UCSD-AML1 (cell line): ENCODE data around the gene RGS8.

ENCODE experiments used
- DNase-seq: peaks from one replicate; lab custom pipeline; 2025; ENCODE audit not compliant: unreplicated experiment; lab: John Stamatoyannopoulos, UW

RGS8 gene

GRCh38 chr1:182641561-182641960 lies 42.8 kb downstream of the RGS8 start:
- DNase-seq: no peak

DNA sequence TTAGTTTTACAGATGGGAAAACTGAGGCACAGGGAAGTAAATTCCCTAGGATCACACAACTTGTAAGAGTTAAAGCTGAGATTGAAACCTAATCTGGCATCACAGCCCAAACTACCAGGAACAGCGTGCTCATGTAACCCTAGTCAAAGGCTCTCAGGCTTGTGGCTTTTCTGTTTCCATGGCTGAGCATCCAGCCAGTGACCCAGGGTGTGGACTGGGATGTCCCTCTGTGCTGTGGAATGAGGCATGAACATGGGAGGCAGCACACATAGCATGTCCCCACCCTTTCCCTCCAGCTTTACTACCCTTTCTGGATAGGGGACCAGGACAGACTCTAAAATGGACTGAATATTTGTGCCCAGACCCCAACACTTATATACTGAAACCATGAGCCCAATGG lies 45.1 kb downstream of the RGS8 start:
- no peak for DNase-seq

DNA sequence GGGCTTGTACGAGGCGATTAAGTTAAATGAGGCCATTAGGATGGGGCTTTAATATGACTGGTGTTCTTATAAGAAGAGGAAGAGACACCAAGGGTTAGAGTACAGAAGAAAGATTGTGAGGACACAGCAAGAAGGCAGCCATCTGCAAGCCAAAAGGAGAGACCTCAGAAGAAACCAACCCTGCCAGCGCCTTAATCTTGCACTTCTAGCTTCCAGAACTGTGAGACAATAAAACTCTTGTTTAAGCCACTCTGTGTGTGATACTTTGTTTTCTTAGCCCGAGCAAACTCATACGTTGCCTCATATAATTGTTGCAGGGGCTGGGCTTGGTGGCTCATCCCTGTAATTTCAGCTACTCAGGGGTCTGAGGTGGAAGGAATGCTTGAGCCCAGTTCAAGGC lies 46.6 kb downstream of the RGS8 start:
- DNase-seq: no peak

DNA sequence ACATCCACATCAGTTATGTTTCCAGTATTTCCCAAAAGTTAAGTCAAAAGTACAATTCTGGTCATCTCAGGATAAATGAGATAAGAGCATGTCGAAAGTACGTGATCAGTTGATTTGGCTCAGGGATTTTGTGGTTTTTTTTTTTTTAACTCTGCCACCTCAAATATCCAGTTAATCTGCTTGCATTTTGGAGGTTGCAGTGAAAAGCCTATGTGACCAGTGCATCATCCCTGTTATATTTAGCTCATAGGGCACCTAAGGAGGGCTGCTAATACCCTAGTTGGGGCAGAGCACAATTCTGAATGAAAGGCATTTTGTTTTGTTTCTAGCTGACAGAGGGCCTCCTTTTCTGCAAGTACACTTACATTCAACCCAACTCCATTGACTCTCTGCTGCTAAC lies 48.5 kb downstream of the RGS8 start:
- DNase-seq: no peak
